Left ventricle myocardium inferior (tissue), 1 donor: ENCODE results near the gene CUEDC1. TPM values are rescaled to one million over a fixed set of nuclear protein-coding genes. Genes with fewer than 3 reads are reported as not detected.
"Not testable (repeated sequence)": the region's sequence is repeated elsewhere in the genome, so short reads cannot be mapped to it uniquely, and the experiment has no call there.

Source experiments
- DNase-seq: peaks from one replicate; pipeline ENCODE4 v3.0.0-alpha.2; 2020
- H3K27ac ChIP-seq: fragments of 200-600 bp; replicated peaks from 2 replicates; pipeline ENCODE4 v1.8.0; 2021
- H3K27me3 ChIP-seq: fragments of 200-600 bp; 2 replicates; pipeline ENCODE4 v1.8.0; 2021; ENCODE audit warnings: low read depth
- H3K36me3 ChIP-seq: fragments of 200-600 bp; 2 replicates; pipeline ENCODE4 v1.8.0; 2021
- H3K4me1 ChIP-seq: fragments of 200-600 bp; 2 replicates; pipeline ENCODE4 v1.8.0; 2021
- H3K4me3 ChIP-seq: fragments of 200-600 bp; 2 replicates; pipeline ENCODE4 v1.8.0; 2021; ENCODE audit warnings: mild to moderate bottlenecking, moderate library complexity
- H3K9me3 ChIP-seq: fragments of 200-600 bp; replicated peaks from 2 replicates; pipeline ENCODE4 v1.8.0; 2021
- CTCF ChIP-seq: fragments of 200-600 bp; IDR thresholded peaks from 2 replicates; pipeline ENCODE4 v1.8.0; 2021; ENCODE audit warnings: antibody characterized with exemption, mild to moderate bottlenecking, borderline replicate concordance
- intact Hi-C: fragments of 100-400 bp; cut with micrococcal nuclease; formaldehyde crosslinking; loops from one replicate; pipeline ENCODE4 v1.11.0; 2022
- total RNA-seq: library from RNA; stranded (reverse); fragmentation: NEBNext Ultra II Directional; extraction: Animal tissue kit (Norgen Biotek cat#: 25700); gene quantifications from one replicate; pipeline ENCODE4 v1.2.1, GENCODE V29; 2021
- donor health status: DM: no; HTN: yes; CAD: no; lungs with severe emphysema.

CUEDC1 gene
- total RNA-seq, 1 donor from 2014 or later, result 43.2 TPM

- no peak for DNase-seq
- intact Hi-C loops, result no loop called here
- Histone ChIP-seq H3K27ac (peak overlapping the region; percentile 97), H3K9me3 (no peaks in the 10 kb centered on the region), H3K4me3 (peak overlapping the region; percentile 99), H3K36me3 (peaks cover 27% of the 10 kb centered on the region), H3K27me3 (no peaks in the 10 kb centered on the region), H3K4me1 (peaks cover 81% of the 10 kb centered on the region)
- TF ChIP-seq CTCF, result no peak
These were observed 105.9 kb downstream of the CUEDC1 start for GRCh38 chr17:57849163-57849873.

- peak overlapping the region; percentile 97 for H3K27ac ChIP-seq
- intact Hi-C loops, H3K27me3 ChIP-seq, DNase-seq, H3K9me3 ChIP-seq: not testable (repeated sequence)
- H3K36me3 ChIP-seq, result peaks cover 27% of the 10 kb centered on the region
- peaks cover 76% of the 10 kb centered on the region for H3K4me1 ChIP-seq
- H3K4me3 ChIP-seq, result peak overlapping the region; percentile 53
These were observed 108.9 kb downstream of the CUEDC1 start for GRCh38 chr17:57846056-57846945.

- intact Hi-C loops, result no loop called here
- no peaks in the 10 kb centered on the region for H3K27me3 ChIP-seq
- peak overlapping the region; percentile 89 for H3K27ac ChIP-seq
- H3K4me3 ChIP-seq, result no peak overlapping the region
- TF ChIP-seq CTCF, result no peak
- H3K36me3 ChIP-seq, result peaks cover 42% of the 10 kb centered on the region
- H3K4me1 ChIP-seq, result peaks cover 82% of the 10 kb centered on the region
- DNase-seq, result no peak
- no peaks in the 10 kb centered on the region for H3K9me3 ChIP-seq
These were observed 112.9 kb downstream of the CUEDC1 start for GRCh38 chr17:57842280-57842679.

- peak overlapping the region; percentile 89 for H3K27ac ChIP-seq
- H3K4me1 ChIP-seq, result peaks cover 75% of the 10 kb centered on the region
- intact Hi-C loops, result no loop called here
These were observed 115.7 kb downstream of the CUEDC1 start for GRCh38 chr17:57839571-57839923.

GRCh38 chr17:57838857-57839570, 116.2 kb downstream of the CUEDC1 start:
- H3K4me1 ChIP-seq, result peaks cover 76% of the 10 kb centered on the region
- H3K4me3 ChIP-seq, result no peak overlapping the region

More at GRCh38 chr17:57839571-57839923, 115.7 kb downstream of the CUEDC1 start:
- Histone ChIP-seq H3K27me3 (no peaks in the 10 kb centered on the region), H3K4me3 (peak overlapping the region; percentile 7), H3K36me3 (peaks cover 28% of the 10 kb centered on the region), H3K9me3 (no peaks in the 10 kb centered on the region)
- TF ChIP-seq CTCF, result no peak
- DNase-seq, result no peak

More at GRCh38 chr17:57838857-57839570, 116.2 kb downstream of the CUEDC1 start:
- no peaks in the 10 kb centered on the region for H3K27me3 ChIP-seq
- TF ChIP-seq CTCF, result no peak
- no peaks in the 10 kb centered on the region for H3K9me3 ChIP-seq
- peak overlapping the region; percentile 89 for H3K27ac ChIP-seq
- intact Hi-C loops, result no loop called here
- no peak for DNase-seq
- peaks cover 28% of the 10 kb centered on the region for H3K36me3 ChIP-seq
